Raji (cell line): ENCODE measurements around the gene IFNG.

Source experiments
- POLR2A ChIP-seq: IDR thresholded peaks from 2 replicates; pipeline ENCODE4 v1.6.1; 2011; ENCODE audit warnings: low read depth, low read length, control low read depth; ENCODE audit not compliant: insufficient read depth

The IFNG gene

DNA sequence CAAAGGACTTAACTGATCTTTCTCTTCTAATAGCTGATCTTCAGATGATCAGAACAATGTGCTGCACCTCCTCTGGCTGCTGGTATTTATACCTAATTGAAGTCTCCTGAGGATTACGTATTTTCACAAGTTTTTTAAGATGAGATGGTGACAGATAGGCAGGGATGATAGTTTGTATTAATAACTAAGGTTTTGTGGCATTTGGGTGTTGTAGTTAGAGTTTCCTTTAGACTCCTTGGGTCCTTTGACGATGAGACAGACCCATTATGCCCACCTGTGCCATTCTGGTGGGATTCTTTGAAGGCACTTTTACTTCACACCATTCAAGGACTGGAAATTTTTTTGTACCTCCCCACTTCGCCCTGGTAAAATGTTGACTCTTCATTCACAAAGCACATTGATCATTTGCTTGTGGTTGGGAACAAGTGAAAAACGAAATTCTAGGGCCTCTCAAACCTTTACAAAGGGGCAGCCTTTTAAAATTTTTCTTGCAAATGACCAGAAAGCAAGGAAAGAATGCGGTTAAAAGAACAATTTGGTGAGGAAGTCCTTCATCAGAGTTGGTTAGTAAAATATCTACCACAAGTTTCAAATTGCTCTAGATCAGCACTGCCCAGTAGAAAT, at the start of gene IFNG:
TSS of gene IFNG (minus strand) at position 60 of the 624 bp plus-strand sequence. CDS start 125 bp downstream, outside the sequence.
- no peak for TF ChIP-seq POLR2A

DNA sequence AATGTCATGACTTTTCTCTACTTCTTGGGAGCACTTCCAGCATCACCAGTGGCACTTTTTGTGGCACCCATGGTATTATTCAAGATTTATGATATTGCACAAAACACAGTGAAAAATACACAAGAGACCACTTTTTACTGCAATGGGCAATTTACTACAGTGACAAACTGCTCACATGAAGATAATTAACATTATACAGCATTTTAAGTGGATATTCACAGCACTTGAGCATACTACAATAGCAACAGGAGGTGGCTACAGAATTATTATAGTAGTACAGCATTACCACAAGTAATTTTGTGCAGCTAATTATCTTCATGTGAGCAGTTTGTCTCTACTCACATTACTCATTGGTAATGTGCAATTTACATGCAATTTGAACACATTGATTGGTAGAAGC, 47.7 kb upstream of the IFNG start:
- TF ChIP-seq POLR2A, result no peak

DNA sequence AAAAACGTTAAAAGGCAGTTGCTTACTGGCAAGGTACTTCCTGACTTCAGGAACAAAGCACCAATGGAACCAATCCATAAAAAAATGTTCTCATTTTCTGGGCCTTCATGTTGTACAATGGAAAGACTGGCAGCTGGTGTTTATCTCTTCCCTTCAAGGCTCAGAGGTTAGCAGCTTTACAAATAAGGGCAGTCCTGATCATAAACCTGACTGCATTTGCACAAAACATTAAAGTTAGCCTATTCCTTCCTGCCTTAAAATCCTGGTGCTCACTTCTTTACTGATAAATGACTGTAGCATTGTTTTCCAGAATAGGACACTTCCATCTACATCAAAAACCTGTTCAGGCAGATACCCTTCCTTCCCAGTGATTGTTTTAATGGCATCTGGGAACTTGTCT, 46.9 kb upstream of the IFNG start:
- TF ChIP-seq POLR2A, result no peak

DNA sequence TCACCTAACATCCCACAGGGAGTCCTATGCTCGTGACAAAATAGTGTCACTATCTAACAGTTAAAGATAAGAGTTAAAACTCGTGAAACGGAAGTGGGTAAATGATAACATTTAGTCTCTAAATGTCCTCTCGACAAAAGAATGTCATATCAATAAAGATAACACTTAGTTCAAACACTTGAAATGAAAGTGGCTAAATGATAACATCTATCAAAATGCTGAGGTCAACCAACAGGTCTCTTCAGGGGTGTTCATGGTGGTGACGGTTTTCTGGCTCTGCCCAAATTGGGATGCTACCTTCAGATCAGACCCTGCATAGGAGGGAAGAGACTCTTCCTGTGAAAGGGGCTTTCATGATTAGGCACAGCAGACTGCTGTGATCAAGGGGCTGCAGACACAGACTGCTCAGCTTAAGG, 43.9 kb upstream of the IFNG start:
- TF ChIP-seq POLR2A, result no peak

DNA sequence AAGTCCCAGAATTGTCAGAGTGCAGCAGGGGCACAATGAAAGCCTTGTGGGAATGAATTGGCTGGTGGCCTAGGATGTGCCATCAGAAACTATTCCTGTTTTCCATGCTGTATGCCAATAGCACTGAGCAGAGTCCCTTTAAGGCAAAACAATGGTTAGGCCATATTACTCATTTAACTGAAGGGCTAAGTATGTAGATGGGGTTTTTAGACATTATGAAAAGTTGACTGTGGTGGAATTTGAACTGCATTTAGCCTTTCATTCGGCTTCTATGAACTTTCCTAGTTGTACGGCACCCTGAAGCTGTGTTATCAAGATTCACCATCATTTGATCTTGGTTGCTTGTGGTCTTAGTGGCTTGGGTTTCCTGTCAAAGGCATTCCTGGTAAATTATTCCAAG, 41.3 kb upstream of the IFNG start:
- TF ChIP-seq POLR2A, result no peak

DNA sequence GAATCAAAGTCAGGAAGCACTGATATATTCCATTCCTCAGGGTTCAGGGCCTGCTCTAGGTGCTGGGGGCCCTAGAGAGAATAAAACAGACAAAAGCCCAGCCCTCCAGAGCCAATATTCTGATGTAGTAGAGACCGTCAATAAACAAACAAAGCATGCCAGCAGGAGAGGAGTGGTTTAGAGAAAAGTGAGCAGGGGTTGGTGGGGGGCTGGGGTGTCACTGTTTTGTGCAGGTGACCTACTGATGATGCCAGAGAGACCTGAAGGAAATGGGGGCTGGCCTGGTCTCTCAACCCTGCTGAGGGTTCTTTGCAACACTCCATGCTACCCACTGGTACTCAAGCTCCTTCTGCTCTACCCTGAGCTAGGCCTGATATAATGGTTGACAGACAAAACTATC, 39.6 kb upstream of the IFNG start:
- no peak for TF ChIP-seq POLR2A

DNA sequence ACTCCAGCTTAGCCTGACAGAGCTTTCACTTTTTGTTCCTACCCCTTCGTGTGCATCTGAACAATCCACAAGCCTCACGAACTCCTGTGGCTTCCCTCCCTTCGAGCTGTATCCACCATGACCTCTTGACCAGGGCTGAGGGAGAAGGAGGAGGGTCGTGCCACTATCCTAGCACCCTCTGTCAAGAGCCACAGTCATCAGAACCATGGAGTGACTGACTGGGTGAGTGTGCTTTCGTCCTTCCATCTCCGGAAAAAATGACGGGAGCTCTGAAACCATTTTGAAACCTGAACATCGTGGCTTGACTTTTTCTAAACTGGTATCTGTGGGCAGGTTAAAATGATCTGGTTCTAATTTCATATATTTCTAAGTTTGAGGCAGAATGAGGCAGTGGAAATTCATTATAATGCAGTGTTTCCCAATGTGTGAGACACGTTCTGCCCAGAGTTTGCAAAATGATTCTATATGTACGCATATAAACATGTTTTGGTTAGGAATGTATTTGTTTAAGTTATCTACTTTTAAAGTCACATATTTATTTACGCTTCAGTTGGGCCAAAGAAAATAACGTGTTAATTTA, 39.1 kb upstream of the IFNG start:
- TF ChIP-seq POLR2A, result no peak

DNA sequence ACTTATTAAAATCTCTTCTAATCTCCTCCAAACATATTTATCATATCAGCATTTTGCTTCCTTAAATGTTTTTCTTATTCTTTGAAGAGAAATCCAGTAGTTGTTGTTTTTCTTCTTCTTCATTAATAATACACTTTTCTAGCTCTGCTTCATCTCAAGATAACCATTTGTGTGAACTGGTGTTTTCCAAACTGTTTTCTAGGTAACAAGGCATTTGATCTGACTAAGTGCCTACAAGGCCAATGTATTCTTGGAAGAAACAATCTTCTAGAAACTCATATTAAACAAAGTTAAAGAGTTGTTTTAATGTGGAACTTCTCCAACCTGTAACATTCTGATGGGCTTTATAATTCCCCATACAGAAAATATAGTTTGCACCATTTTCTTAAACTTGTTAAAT, 30.8 kb upstream of the IFNG start:
- no peak for TF ChIP-seq POLR2A

DNA sequence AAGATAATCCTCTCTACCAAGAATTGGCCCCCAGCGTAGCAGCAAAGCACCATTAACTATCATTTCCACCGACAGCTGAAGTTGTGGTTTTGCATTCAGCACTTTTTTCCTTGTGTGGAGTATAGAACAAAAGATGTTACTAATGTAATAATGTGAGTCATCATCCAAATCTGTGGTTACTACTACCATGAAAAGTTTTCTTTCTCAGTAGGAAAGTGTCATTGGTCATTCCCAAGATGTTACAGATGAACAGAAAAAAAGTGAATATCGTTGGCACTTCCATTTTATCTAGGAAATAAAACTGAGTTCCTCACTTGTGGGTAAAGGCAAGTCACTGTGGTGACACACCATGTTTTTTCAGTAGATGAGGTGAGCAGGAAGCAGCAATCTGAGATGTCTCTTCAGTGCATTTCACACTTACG, 30.3 kb upstream of the IFNG start:
- TF ChIP-seq POLR2A, result no peak

DNA sequence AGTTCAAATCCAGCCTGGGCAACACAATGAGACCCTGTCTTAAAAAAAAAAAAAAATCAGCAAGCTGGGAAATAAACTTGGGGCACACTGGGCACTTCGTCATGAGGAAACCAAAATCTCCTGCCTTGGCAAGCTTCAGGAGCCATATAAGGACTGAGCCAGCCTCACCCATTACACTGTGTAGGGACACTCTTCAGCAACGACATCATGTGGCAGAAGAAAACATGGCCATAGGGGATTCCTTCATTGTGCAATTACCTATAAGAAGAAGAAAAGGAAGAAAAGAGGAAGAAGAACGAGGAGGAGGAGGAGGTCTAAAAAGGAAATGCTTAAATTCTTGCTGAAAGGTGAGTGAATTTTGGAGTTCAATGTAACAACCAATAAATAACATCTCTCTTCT, 26.1 kb upstream of the IFNG start:
- TF ChIP-seq POLR2A, result no peak

DNA sequence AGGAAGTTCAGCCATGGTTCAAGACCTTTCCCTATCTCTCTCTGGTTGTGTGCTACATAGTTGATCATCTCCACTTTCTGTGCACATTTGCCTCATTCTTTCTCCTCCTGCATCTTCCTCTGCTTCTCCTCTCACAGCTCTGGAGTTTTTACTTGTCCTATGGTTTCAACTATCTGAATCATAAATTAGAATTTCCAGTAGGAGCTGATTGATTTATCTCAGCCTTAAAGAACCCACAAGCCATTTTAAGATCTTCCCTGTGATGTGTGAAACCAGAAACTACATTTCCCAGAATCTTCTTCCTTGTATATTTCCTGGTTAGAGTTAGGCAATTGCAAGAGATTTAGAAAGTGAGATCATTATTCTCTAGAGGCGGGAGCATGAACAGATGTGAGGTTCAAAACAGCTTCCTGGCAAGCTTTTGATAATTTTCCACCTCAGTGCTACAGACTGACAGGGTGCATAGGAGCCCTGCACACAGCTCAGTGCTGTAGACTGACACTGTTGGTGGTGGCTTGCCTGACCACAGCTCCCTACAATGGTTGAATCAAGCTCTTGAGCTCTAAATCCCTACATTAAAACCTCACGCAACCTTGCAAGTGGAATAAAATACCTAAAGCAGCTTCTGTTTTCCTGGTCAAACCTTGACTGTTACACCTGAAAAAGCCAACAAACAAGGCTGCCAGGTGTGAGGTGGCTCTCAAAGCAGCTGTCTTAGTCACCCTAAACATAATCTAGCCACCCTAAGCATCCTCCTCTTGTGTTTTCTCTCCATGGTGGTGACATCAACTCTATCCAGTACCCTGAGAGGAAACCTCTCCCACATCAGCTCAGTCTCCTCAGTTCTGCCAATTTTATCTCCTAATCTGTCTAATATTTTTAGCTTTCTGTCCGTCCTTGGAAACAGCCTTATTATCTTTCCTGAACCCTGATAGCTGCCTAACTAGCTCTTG, 21.5 kb upstream of the IFNG start:
- no peak for TF ChIP-seq POLR2A

DNA sequence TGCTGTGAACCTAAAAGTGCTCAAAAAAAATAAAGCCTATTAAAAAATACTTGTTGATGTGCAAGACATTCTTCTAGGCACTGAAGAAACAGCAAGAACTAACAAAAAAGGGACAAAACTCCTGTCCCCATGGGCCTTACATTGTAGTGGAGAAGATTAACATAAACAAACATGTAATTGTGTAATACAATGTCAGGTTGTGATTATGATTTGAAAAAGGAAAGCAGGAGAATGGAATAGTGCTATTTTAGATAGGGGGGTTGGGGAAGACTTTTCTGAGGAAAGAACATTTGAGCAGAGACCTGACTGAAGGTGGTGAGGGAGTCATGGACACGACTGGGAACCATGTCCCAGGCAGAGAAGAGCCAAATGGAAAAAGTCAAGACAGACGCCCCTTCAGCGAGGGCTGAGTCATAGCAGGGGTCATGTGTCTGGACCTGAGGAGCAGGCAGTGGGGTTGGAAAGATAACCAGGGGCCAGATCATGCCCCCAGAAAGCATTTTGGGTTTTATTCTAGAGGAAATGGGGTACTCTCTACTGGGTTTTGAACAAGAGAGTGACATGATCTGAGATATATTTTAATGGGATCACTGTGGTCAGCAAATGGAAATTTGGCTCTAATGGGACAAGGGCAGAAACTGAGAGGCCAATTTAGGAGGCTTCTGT, 19.4 kb upstream of the IFNG start:
- no peak for TF ChIP-seq POLR2A

DNA sequence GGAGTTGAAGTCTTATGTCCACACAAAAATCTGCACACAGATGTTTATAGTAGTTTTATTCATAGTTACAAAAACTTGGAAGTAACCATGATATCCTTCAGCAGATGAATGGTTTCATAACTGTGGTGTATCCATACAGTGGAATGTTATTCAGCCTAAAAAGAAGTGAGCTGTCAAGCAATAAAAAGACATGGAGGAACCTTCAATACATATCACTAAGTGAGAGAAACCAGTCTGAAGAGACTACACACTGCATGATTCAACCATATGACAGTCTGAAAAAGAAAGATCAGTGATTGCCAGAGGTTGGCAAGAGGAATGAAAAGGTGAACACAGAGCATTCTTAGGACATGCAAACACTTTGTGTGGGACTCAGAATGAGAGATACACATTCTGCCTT, 18.6 kb upstream of the IFNG start:
- no peak for TF ChIP-seq POLR2A

DNA sequence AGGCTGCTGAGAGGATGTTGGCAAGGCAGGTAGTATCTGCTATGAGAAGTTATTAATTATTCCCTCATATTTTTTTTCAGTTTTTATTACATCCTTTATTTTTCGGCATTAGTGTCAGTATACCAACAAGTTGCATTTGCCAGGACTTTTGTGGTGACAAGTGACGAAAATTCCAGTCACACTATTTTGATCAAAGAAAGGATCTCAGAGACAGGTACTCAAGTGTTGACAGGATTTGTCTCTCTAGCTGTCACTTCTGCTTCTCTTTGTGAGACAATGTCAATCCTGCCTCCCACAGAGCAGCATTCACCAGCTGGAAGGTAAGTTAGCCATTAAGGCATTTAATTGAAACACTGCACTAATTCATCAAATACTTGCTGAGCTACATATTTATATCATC, 18.0 kb upstream of the IFNG start:
- no peak for TF ChIP-seq POLR2A

DNA sequence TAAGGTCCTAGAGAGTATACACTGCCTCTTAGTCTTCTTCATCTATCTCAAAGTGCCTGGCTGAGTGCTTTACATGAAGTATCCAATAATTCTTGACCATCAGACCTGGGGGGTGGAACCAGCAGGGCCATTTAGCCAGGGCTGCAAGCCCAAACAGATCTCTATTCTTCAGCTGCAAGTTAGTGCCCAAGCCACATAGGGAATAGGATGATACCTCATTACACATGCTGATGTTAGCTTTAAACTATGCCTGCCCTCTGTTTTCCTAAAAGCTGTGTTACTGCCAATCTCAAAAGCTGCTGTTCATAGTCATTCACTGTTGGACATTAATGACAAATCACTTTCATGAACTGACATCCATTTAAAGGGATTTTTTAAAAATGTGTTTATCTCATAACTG, 16.7 kb upstream of the IFNG start:
- no peak for TF ChIP-seq POLR2A
